ENCODE data around the gene USP4.

DNA sequence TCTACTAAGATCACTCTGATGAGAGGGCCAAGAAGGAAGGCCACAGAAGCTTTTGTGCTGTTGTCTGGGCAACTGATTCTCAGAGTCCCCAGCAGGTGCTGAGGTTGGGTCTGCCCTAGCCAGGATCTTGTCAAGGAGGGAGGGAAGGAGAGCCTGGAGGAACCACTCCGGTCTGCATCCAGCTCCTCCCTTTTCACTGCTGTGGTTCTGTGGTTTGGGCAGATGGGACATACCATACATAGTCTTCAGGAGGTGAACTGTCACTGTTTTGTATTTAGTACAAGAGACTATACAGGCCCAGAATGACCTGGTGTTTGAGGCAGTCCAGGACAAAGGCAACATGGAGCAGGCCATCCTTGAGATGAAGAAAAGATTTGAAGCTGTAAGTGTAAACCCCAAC, 84.7 kb downstream of the USP4 start:
- no peak for TF ChIP-seq POLR2A (IDR thresholded peaks at IDR 0.05)
- TF ChIP-seq, protein P1, sequence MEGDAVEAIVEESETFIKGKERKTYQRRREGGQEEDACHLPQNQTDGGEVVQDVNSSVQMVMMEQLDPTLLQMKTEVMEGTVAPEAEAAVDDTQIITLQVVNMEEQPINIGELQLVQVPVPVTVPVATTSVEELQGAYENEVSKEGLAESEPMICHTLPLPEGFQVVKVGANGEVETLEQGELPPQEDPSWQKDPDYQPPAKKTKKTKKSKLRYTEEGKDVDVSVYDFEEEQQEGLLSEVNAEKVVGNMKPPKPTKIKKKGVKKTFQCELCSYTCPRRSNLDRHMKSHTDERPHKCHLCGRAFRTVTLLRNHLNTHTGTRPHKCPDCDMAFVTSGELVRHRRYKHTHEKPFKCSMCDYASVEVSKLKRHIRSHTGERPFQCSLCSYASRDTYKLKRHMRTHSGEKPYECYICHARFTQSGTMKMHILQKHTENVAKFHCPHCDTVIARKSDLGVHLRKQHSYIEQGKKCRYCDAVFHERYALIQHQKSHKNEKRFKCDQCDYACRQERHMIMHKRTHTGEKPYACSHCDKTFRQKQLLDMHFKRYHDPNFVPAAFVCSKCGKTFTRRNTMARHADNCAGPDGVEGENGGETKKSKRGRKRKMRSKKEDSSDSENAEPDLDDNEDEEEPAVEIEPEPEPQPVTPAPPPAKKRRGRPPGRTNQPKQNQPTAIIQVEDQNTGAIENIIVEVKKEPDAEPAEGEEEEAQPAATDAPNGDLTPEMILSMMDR (IDR thresholded peaks at IDR 0.05): no peak
